ENCODE measurements around the gene CERKL.

CERKL gene

DNA sequence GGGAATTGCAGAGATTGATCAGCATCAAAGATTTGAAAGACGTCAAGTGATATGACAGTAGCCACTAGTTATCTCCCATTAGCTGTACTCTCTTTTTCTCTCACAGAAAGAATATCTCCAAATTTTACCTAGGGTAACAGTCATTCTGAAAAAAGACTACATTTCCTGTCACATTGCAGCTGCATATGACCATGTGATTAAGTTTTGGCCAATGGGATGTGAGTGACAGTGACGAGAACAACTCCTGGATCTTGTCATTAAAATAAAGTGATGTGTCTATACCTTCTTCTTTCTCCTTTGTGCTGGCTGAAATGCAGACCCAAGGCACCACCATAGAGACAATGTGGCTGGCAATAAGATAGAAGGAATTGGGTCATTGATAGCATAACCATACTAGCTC lies 34.0 kb upstream of the CERKL start:
- Mint-ChIP-seq H3K4me3 (no peak overlapping the region), H3K9me3 (no peaks in the 10 kb centered on the region)
- TF ChIP-seq, protein P1, sequence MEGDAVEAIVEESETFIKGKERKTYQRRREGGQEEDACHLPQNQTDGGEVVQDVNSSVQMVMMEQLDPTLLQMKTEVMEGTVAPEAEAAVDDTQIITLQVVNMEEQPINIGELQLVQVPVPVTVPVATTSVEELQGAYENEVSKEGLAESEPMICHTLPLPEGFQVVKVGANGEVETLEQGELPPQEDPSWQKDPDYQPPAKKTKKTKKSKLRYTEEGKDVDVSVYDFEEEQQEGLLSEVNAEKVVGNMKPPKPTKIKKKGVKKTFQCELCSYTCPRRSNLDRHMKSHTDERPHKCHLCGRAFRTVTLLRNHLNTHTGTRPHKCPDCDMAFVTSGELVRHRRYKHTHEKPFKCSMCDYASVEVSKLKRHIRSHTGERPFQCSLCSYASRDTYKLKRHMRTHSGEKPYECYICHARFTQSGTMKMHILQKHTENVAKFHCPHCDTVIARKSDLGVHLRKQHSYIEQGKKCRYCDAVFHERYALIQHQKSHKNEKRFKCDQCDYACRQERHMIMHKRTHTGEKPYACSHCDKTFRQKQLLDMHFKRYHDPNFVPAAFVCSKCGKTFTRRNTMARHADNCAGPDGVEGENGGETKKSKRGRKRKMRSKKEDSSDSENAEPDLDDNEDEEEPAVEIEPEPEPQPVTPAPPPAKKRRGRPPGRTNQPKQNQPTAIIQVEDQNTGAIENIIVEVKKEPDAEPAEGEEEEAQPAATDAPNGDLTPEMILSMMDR (IDR thresholded peaks at IDR 0.05; ENCODE audit: unreplicated experiment in 3 of 3), result no peak

GRCh38 chr2:181686576-181687185 lies 29.8 kb upstream of the CERKL start:
- H3K27me3 Mint-ChIP-seq (ENCODE audit: low read depth), result peaks cover 98% of the 10 kb centered on the region
- TF ChIP-seq, protein P1 (IDR thresholded peaks at IDR 0.05; ENCODE audit: unreplicated experiment in 3 of 3), result no peak
- H3K9me3 Mint-ChIP-seq, result no peaks in the 10 kb centered on the region
- no peak overlapping the region for H3K27ac Mint-ChIP-seq
- no peaks in the 10 kb centered on the region for H3K36me3 Mint-ChIP-seq (ENCODE audit: low read depth)
- H3K4me1 Mint-ChIP-seq, result peaks cover 25% of the 10 kb centered on the region
- H3K4me3 Mint-ChIP-seq, result no peak overlapping the region

More for the DNA sequence above, 34.0 kb upstream of the CERKL start:
- no peaks in the 10 kb centered on the region for H3K4me1 Mint-ChIP-seq
- H3K36me3 Mint-ChIP-seq (ENCODE audit: low read depth), result no peaks in the 10 kb centered on the region
- H3K27ac Mint-ChIP-seq, result no peak overlapping the region
- H3K27me3 Mint-ChIP-seq (ENCODE audit: low read depth), result peaks cover 62% of the 10 kb centered on the region

GRCh38 chr2:181685150-181685688 lies 28.3 kb upstream of the CERKL start:
- Mint-ChIP-seq H3K36me3 (ENCODE audit: low read depth) (no peaks in the 10 kb centered on the region), H3K4me1 (peaks cover 36% of the 10 kb centered on the region), H3K27ac (no peak overlapping the region), H3K27me3 (ENCODE audit: low read depth) (peaks cover 100% of the 10 kb centered on the region), H3K9me3 (no peaks in the 10 kb centered on the region), H3K4me3 (no peak overlapping the region)
- TF ChIP-seq, protein P1 (IDR thresholded peaks at IDR 0.05; ENCODE audit: unreplicated experiment in 3 of 3), result no peak

DNA sequence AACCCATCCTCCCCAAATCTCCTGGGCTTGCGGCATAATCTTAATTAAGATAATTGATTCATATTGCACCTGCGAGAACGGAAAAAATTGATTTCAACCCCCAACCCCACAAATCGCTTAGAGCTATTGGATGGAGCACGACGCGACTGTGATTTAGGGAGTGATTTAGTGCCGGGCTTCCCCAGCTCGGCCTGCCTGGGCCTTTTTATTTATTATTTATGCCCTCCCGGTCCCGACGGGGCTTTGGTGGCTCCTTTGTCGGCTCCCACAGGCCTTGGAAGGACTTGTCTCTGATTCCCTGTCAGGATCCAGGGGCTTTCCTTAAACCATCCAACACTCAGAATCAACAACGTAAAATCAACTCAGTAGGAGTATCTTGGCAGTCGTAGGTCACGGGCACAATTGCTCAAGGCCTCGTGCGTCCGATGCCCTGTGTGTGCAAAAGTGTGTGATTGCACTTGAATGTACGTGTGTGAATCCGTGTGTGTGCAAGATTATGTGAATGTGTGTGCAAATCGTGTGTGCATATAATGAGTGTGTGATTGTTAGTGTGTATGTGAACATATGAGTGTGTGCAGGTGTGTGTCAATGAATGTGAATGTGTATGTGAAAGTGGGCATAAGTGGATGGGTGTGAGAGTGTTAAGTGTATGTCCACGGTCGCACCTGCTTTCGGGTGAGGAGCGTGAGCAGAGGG lies 27.7 kb upstream of the CERKL start:
- peaks cover 2% of the 10 kb centered on the region for H3K9me3 Mint-ChIP-seq

DNA sequence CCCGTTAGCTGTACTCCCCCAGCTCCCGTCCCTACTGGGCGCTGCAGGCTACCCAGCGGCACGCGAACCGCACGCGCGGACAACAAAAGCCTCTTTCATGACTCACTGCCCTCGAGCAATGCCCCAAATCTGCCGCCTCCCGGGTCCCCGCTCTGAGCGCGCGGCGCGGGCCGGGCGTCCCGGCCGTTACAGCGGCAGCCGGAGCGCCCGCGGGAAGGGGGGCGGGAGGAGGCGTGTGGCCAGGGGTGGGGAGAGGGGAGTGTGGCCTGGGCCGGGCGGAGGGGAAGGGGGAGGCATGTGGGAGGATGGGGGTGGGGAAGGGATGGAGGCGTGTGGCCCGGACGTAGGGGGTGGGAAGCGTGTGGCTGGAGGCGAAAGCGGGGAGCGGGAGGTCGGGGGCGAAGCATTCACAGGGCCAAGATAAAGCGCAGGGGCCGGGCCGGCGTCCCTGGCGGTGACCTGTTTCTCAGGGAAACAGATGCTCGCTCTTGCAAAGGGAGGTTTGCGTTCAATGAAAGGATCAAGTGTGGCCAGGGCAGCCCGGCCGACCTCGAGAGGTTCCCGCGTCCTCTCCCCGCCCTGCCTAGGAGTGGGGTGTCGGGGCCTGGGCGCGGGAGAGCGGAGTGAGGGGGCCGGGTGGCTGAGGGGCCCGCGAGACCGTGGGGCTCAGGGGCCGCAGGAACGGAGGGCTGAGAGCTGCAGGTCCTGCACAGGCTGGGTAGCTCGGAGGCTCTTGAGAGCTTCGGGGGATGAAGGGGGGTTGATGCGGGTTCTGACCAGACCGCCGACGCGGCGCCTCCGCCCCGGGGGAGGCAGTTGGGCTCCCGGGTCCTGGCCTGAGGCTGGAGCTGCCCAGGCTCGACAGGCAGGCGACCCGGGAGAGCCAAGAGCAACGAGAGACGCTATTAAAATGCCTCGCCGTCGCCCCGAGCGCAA lies 26.9 kb upstream of the CERKL start:
- peaks cover 100% of the 10 kb centered on the region for H3K27me3 Mint-ChIP-seq (ENCODE audit: low read depth)
- TF ChIP-seq, protein P1 (IDR thresholded peaks at IDR 0.05; ENCODE audit: unreplicated experiment in 3 of 3), result no peak
- H3K36me3 Mint-ChIP-seq (ENCODE audit: low read depth), result no peaks in the 10 kb centered on the region
- H3K27ac Mint-ChIP-seq, result no peak overlapping the region
- H3K4me3 Mint-ChIP-seq, result peak overlapping the region; percentile 71 to 78 (median 76)
- peaks cover 41% of the 10 kb centered on the region for H3K4me1 Mint-ChIP-seq
- H3K9me3 Mint-ChIP-seq, result peaks cover 5% of the 10 kb centered on the region

More for the DNA sequence above, 27.7 kb upstream of the CERKL start:
- Mint-ChIP-seq H3K4me1 (peaks cover 36% of the 10 kb centered on the region), H3K4me3 (no peak overlapping the region), H3K27ac (no peak overlapping the region), H3K36me3 (ENCODE audit: low read depth) (no peaks in the 10 kb centered on the region), H3K27me3 (ENCODE audit: low read depth) (peaks cover 100% of the 10 kb centered on the region)
- TF ChIP-seq, protein P1 (IDR thresholded peaks at IDR 0.05; ENCODE audit: unreplicated experiment in 3 of 3), result no peak
